IPS-15b (cell line): ENCODE measurements around the gene TEAD1.

Experiments
- H3K27me3 ChIP-seq: one replicate; pipeline ENCODE4 v1.6.1; 2013; ENCODE audit warnings: low read length; ENCODE audit not compliant: control insufficient read depth, insufficient read depth
- H3K36me3 ChIP-seq: one replicate; pipeline ENCODE4 v1.6.1; 2013; ENCODE audit warnings: low read length; ENCODE audit not compliant: control insufficient read depth, insufficient read depth
- H3K4me1 ChIP-seq: one replicate; pipeline ENCODE4 v1.6.1; 2013; ENCODE audit warnings: mild to moderate bottlenecking, low read length; ENCODE audit not compliant: control insufficient read depth, insufficient read depth
- H3K4me3 ChIP-seq: one replicate; pipeline ENCODE4 v1.5.1; 2013; ENCODE audit warnings: low read depth, low read length
- H3K9ac ChIP-seq: one replicate; pipeline ENCODE4 v1.6.1; 2013; ENCODE audit warnings: low read depth, mild to moderate bottlenecking, low read length
- H3K9me3 ChIP-seq: one replicate; pipeline ENCODE4 v1.6.1; 2013; ENCODE audit warnings: mild to moderate bottlenecking, low read length; ENCODE audit not compliant: control insufficient read depth, insufficient read depth

The TEAD1 gene

DNA sequence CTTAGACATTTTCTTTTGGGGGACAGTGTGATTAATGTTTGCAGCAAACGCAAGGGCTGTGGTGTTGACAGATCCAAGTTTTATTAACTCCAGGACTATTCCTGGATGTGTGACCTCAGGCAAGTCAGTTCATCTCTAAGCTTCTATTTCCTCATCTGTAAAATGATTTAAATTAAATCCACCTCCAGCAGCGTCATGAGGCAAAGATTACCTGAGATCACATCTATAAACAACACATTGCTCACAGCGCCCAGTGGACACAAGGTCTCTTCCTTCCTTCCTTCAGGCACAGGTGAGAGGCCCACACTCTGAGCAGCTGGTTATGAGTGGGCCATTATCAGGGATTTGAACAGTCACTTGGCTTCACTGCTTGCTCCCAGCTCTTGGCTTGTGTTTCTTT is 223.6 kb downstream of the TEAD1 start:
- Histone ChIP-seq H3K4me3 (no peak overlapping the region), H3K36me3 (peaks cover 3% of the 10 kb centered on the region)

DNA sequence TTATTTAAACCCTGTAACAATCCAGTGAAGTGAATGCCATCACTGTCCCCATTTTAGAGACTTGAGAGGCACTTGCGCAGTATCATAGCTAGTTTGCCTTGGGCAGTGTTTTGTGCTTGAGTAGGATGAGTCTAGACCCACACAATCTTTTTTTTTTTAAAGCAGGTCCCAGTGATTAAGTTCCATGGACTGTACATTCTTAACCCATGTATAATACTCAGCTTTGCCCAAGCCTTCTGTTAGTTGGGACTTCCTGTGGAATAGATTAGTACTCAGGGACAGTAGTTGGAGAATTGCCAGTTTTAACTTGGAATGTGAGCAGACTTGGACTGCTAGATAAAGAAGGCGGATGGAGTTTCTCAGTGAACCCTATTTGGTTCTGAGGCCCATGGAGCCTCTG is 226.3 kb downstream of the TEAD1 start:
- Histone ChIP-seq H3K9ac (no peak overlapping the region), H3K36me3 (peaks cover 3% of the 10 kb centered on the region), H3K27me3 (no peaks in the 10 kb centered on the region), H3K9me3 (no peaks in the 10 kb centered on the region), H3K4me1 (peaks cover 9% of the 10 kb centered on the region), H3K4me3 (no peak overlapping the region)

More for the DNA sequence above, 223.6 kb downstream of the TEAD1 start:
- Histone ChIP-seq H3K9ac (no peak overlapping the region), H3K4me1 (peaks cover 12% of the 10 kb centered on the region), H3K9me3 (no peaks in the 10 kb centered on the region), H3K27me3 (no peaks in the 10 kb centered on the region)

- peaks cover 9% of the 10 kb centered on the region for H3K4me1 ChIP-seq
- peaks cover 3% of the 10 kb centered on the region for H3K36me3 ChIP-seq
- H3K9ac ChIP-seq = no peak overlapping the region
- H3K4me3 ChIP-seq = no peak overlapping the region
- H3K27me3 ChIP-seq = no peaks in the 10 kb centered on the region
- H3K9me3 ChIP-seq = no peaks in the 10 kb centered on the region
Measured at GRCh38 chr11:12901272-12901671, 227.1 kb downstream of the TEAD1 start.

- Histone ChIP-seq H3K4me1 (peaks cover 9% of the 10 kb centered on the region), H3K36me3 (peaks cover 3% of the 10 kb centered on the region)
Measured at GRCh38 chr11:12901874-12902481, 227.8 kb downstream of the TEAD1 start.

GRCh38 chr11:12902791-12903486 is 228.7 kb downstream of the TEAD1 start:
- H3K4me3 ChIP-seq = no peak overlapping the region
- H3K9me3 ChIP-seq = no peaks in the 10 kb centered on the region
- H3K27me3 ChIP-seq = no peaks in the 10 kb centered on the region
- peaks cover 3% of the 10 kb centered on the region for H3K36me3 ChIP-seq
- no peak overlapping the region for H3K9ac ChIP-seq
- H3K4me1 ChIP-seq = peaks cover 9% of the 10 kb centered on the region

More at GRCh38 chr11:12901874-12902481, 227.8 kb downstream of the TEAD1 start:
- Histone ChIP-seq H3K27me3 (no peaks in the 10 kb centered on the region), H3K4me3 (no peak overlapping the region), H3K9me3 (no peaks in the 10 kb centered on the region), H3K9ac (no peak overlapping the region)

DNA sequence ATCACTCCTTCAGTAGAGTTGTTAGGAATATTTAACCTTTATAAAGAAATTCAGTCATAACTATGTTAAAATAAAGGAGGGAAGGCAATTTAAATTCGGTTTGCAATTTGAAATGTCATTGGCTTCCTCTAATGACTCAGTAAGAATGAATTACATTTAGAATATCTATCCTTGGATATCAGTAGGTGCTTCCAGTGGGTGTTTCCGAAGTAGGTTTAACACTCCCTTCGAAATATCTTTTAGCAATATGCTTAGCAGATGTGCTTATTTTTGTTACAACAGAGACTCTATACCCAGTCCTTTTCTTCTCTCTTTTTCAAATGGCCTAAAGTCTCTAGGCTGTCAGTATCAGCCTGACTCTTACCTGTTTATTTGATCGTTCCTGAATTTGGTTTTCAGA is 231.2 kb downstream of the TEAD1 start:
- no peak overlapping the region for H3K4me3 ChIP-seq
- H3K36me3 ChIP-seq = no peaks in the 10 kb centered on the region
- H3K27me3 ChIP-seq = no peaks in the 10 kb centered on the region
- H3K9ac ChIP-seq = no peak overlapping the region
- H3K4me1 ChIP-seq = peaks cover 9% of the 10 kb centered on the region
- no peaks in the 10 kb centered on the region for H3K9me3 ChIP-seq

DNA sequence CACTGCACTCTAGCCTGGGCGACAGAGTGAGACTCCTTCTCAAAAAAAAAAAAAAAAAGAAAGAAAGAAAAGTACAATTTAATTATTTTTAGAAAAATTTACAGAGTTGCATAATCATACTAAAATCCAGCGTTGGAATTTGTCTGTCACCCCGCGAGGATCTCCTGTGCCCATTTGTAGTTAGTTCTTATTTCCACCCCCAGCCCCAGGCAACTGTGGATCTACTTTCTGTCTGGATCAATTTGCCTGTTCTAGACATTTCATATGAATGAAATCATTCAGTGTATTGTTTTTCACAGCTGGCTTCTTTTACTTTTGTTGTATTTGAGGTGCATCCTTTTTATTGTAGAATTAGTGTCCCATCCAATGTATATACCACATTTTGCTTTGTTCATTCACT is 232.3 kb downstream of the TEAD1 start:
- no peak overlapping the region for H3K9ac ChIP-seq
- H3K4me3 ChIP-seq = no peak overlapping the region
- H3K4me1 ChIP-seq = peaks cover 9% of the 10 kb centered on the region
- no peaks in the 10 kb centered on the region for H3K36me3 ChIP-seq
- H3K9me3 ChIP-seq = no peaks in the 10 kb centered on the region
- H3K27me3 ChIP-seq = no peaks in the 10 kb centered on the region

GRCh38 chr11:12909879-12910278 is 235.7 kb downstream of the TEAD1 start:
- Histone ChIP-seq H3K27me3 (no peaks in the 10 kb centered on the region), H3K36me3 (no peaks in the 10 kb centered on the region), H3K9ac (no peak overlapping the region), H3K9me3 (no peaks in the 10 kb centered on the region), H3K4me1 (peaks cover 15% of the 10 kb centered on the region), H3K4me3 (no peak overlapping the region)

- Histone ChIP-seq H3K36me3 (no peaks in the 10 kb centered on the region), H3K4me1 (peaks cover 20% of the 10 kb centered on the region), H3K9me3 (no peaks in the 10 kb centered on the region), H3K9ac (peak overlapping the region; percentile 37), H3K27me3 (no peaks in the 10 kb centered on the region), H3K4me3 (no peak overlapping the region)
Measured at GRCh38 chr11:12914400-12914912, 240.2 kb downstream of the TEAD1 start.

DNA sequence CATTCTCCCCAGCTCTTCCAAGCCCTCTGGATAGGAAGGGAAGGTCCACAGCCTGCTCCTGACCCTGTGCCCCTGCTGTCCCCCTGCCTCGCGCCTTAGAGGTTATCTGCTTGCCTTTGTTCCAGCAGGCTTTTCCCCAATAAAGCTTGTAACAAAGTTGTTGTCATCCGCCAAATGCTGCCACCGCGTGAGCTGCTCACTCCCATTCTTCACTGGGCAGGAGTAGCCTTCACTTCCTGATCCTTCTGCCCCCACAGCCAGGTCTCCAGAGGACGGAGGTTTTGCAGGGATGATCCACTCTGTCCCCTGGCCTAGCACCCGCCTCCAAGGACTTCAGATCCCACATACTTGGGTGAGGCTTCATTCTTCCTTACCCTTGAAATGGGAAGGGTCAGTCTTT is 240.9 kb downstream of the TEAD1 start:
- peak overlapping the region; percentile 37 for H3K9ac ChIP-seq

DNA sequence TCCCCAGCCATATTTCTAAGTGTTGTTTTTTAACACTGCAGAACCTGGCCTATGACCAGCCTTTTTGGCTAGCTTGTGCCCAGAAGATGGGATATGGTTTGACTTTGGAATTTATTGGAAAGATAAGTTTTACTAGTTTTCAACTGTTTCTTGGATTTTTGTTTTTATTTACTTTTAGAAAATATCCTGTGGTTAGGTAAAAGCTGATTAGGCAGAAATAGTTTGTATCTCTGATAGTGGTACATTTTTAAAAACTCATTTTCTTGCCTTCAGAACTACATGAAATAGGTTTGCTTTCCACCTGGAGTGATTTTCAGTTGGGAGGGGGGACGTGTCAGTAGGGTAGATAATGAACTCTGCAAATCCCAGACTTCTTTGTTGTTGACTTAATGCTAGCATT is 243.6 kb downstream of the TEAD1 start:
- Histone ChIP-seq H3K4me1 (peaks cover 18% of the 10 kb centered on the region), H3K4me3 (no peak overlapping the region), H3K27me3 (no peaks in the 10 kb centered on the region), H3K9ac (no peak overlapping the region), H3K36me3 (no peaks in the 10 kb centered on the region), H3K9me3 (no peaks in the 10 kb centered on the region)

More for the DNA sequence above, 240.9 kb downstream of the TEAD1 start:
- H3K9me3 ChIP-seq = no peaks in the 10 kb centered on the region
- no peaks in the 10 kb centered on the region for H3K36me3 ChIP-seq
- H3K4me1 ChIP-seq = peaks cover 20% of the 10 kb centered on the region
- H3K27me3 ChIP-seq = no peaks in the 10 kb centered on the region
- H3K4me3 ChIP-seq = no peak overlapping the region

- Histone ChIP-seq H3K36me3 (no peaks in the 10 kb centered on the region), H3K9ac (no peak overlapping the region), H3K9me3 (no peaks in the 10 kb centered on the region), H3K4me3 (no peak overlapping the region), H3K4me1 (peaks cover 13% of the 10 kb centered on the region), H3K27me3 (no peaks in the 10 kb centered on the region)
Measured at GRCh38 chr11:12918667-12919066, 244.4 kb downstream of the TEAD1 start.
